Coronary artery (tissue), 2 donors: ENCODE measurements around the gene RNF213.
A peak's percentile ranks its signal among the peaks of the same experiment; 100 is the strongest.

Experiments
- DNase-seq: peaks from one replicate; pipeline ENCODE4 v3.0.0-alpha.2; 2017; ENCODE audit warnings: low spot score
- H3K27ac ChIP-seq, 2 donors: fragments of 200-600 bp; sonication (generic); one replicate each; pipeline ENCODE4 v1.5.1; 2016 to 2019
- H3K4me3 ChIP-seq: fragments of 200-600 bp; sonication (generic); 2 replicates; pipeline ENCODE4 v1.5.1; 2016; ENCODE audit warnings: mild to moderate bottlenecking, moderate library complexity
- TF ChIP-seq, protein P1 (sequence below): fragments of 200-600 bp; sonication (generic); IDR thresholded peaks from one replicate; pipeline ENCODE4 v1.5.1; 2019; ENCODE audit warnings: antibody characterized with exemption

The RNF213 gene

DNA sequence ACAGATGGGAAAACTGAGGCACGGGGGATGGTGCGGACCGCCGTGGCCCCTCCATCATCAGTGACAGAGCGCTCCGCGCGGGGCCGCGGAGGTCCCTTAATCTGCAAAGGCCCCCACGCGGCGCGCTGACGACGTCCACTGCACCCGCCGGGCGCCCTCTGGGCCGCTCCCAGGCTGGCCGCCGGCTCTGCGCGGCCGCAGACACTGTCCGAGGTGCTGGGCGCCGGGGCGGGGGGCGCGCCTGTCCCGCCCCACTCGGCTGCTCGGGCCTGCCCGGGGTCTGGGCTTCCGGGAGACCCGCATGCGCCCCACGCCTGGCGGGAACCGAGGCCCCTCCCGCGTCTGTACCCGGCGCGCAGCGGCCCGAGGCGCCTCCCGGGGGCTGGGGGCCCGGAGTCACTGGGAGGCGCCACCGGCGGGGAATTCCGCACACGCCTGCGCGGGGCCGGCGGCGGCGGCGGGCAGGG is 550 bp upstream of the RNF213 start:
- peak; percentile 85 for DNase-seq
- TF ChIP-seq, protein P1, sequence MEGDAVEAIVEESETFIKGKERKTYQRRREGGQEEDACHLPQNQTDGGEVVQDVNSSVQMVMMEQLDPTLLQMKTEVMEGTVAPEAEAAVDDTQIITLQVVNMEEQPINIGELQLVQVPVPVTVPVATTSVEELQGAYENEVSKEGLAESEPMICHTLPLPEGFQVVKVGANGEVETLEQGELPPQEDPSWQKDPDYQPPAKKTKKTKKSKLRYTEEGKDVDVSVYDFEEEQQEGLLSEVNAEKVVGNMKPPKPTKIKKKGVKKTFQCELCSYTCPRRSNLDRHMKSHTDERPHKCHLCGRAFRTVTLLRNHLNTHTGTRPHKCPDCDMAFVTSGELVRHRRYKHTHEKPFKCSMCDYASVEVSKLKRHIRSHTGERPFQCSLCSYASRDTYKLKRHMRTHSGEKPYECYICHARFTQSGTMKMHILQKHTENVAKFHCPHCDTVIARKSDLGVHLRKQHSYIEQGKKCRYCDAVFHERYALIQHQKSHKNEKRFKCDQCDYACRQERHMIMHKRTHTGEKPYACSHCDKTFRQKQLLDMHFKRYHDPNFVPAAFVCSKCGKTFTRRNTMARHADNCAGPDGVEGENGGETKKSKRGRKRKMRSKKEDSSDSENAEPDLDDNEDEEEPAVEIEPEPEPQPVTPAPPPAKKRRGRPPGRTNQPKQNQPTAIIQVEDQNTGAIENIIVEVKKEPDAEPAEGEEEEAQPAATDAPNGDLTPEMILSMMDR: no peak
- H3K4me3 ChIP-seq: peak overlapping the region; percentile 78
- H3K27ac ChIP-seq: peak overlapping the region; percentile 84 to 91

DNA sequence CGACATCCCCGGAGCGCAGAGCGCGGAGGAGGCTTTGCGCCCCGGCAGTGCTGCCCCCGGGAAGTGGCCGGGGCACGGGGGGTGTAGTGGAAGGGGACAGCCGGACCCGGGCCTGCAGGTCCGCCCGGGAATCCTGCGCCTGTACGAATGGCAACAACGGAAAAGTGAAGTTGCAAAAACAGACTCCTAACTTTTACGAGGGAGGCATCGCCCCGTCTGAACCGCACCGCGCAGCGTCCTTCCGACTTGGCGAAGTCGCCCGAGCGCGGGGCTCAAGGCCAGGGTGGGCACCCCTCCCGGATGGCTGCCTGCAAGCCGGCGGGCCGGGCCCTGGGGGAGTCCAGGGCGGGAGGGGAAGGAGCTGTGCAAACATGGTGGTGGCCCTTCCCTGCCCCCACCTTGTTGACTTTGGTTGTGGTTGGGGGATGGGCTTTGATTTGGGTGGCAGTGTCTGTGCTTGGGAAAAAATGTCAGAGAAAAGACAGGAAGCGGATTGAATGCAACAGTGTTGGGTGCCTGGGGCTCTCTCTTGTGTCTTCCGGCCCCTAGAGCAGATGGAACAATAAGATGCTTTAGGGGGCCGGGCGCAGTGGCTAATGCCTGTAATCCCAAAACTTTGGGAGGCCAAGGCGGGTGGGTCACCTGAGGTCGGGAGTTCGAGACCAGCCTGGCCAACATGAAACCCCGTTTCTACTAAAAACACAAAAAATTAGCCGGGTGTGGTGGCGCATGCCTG is 675 bp downstream of the RNF213 start:
- DNase-seq: no peak
- peak overlapping the region; percentile 99 for H3K27ac ChIP-seq
- TF ChIP-seq, protein P1: no peak
- H3K4me3 ChIP-seq: peak overlapping the region; percentile 97

DNA sequence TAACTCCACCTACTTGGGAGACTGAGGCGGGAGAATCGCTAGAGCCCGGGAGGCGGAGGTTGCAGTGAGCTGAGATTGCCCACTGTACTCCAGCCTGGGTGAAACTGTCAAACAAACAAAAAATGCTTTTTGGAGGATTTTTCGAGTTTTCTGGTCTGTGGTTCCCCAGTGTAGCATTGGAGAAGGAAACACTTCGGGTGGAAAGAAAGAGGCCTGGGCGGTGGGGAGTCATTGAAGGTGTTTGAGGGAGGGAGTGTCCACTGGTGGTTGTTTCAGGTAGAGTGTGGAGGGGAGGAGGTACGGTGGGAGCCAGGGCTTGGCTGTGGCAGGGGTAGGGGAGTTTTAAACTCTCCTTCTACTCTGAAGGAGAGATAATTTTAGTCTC is 1.2 kb downstream of the RNF213 start:
- Histone ChIP-seq H3K27ac (peak overlapping the region; percentile 99), H3K4me3 (peak overlapping the region; percentile 97)
- TF ChIP-seq, protein P1: no peak
- no peak for DNase-seq

DNA sequence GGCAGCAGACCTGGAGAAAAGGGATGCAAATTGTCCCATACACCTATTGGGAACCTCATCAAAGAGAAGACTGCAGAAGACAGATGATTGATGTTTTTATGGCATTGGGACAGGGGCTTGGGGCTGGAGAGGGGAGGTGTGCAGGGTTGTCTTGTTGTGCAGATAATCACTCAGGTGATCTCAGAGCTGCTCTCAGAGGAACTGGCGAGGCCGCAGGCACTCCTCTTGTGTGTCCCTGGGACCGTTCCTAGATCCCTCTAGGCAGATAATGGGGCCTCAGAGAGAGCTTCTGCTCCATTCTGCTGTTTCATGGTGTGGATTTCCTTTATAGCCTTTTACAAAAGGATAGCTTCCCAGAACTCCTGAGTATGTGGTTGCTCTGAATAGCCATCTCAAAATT is 1.6 kb downstream of the RNF213 start:
- TF ChIP-seq, protein P1: no peak
- DNase-seq: no peak
- Histone ChIP-seq H3K4me3 (peak overlapping the region; percentile 97), H3K27ac (peak overlapping the region; percentile 99)

DNA sequence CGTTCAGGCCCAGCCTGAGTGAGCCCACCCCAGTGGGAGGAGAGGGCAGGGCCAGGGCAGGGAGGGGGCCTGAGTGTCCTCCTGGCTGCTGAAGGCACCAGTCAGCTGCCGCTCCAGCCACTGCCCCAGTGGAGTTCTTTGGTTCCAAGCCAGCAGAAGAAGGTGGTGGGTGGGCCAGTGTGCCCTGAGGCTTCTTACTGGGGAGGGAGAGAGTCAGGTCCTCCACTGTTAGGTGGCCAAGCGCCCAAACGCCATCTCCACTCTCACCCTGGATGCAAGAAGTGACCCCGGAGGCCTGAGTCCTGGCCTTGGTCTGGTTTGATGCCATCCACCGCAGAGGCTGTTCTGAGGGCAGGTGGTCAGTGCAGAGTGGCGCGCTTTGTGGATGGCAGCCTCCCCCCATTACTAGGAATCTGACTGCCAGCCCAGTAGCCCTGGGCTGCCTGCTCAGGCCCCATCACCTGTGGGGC is 2.2 kb downstream of the RNF213 start:
- TF ChIP-seq, protein P1: no peak
- Histone ChIP-seq H3K27ac (peak overlapping the region; percentile 31 to 99), H3K4me3 (peak overlapping the region; percentile 65)
- DNase-seq: no peak

DNA sequence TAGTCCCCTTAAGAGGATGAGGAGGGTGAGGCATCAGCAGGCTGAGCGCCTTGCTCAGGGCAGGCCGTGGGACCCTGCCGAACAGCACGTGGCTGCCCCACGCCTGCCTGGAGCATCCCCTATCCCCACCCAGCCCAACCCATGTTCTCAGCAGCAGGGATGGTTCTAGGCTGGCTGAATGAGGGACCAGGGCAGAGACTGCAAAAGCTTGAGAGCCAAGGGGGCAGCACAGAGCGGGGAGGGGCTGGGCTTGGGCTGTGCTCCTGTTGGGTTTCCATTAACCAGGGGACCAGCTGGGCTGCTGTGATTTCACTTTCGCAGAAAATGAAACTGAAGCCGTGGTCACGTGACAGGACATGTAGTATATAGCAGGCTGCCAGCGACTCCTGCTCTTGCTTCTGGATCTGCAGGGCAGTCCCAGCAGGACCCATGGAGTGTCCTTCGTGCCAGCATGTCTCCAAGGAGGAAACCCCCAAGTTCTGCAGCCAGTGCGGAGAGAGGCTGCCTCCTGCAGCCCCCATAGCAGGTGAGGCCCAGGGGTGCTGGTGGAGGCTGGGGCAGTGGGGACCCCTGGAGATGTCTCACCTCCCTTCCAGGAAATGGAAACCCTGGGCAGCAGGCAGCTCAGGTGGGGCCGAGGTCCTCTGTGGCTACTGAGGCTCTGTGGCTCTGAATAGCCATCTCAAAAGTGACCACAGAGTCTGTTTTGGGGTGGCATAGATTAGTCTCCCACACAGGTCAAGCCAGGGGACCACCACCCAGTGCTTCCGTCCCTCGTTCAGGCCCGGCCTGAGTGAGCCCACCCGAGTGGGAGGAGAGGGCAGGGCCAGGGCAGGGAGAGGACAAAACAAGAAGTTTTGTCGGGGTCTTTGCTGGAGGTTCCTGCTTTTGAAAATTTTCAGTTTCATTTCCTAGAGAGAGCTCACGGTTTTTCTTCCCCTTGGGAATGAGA is 2.9 kb downstream of the RNF213 start:
- DNase-seq: peak; percentile 85
- H3K4me3 ChIP-seq: peak overlapping the region; percentile 65
- H3K27ac ChIP-seq: peak overlapping the region; percentile 31 to 99
- TF ChIP-seq, protein P1: no peak
